ENCODE data around the gene PRKG1. TPM values are rescaled to one million over a fixed set of nuclear protein-coding genes. Genes with fewer than 3 reads are reported as not detected.

Gene PRKG1
- total RNA-seq, 1 experiment from 2014 or later: 0.09 TPM

- CTCF ChIA-PET: no interaction called here
- H3K4me3 Mint-ChIP-seq (ENCODE audit: unreplicated experiment): no peak overlapping the region
- no peak for TF ChIP-seq CTCF (IDR thresholded peaks at IDR 0.05; ENCODE audit: insufficient read depth in 1 of 2, low read depth in 1 of 2, low read length in 1 of 2, severe bottlenecking in 1 of 2, unreplicated experiment in 1 of 2)
- Histone ChIP-seq H3K4me1 (no peaks in the 10 kb centered on the region; the same call in 1 of the 2 replicates), H3K4me3 (ENCODE audit: low read depth, low read length) (no peak overlapping the region), H3K27me3 (replicated peaks; ENCODE audit: control insufficient read depth, insufficient read depth, low read length) (no peaks in the 10 kb centered on the region), H3K36me3 (ENCODE audit: control insufficient read depth, insufficient read depth, low read length) (no peaks in the 10 kb centered on the region), H3K9me3 (no peaks in the 10 kb centered on the region)
- H3K9me3 Mint-ChIP-seq (ENCODE audit: unreplicated experiment): peaks cover 2% of the 10 kb centered on the region
- POLR2A ChIA-PET: no interaction called here
- no TSS peak for BruUV-seq (replicated peaks)
- intact Hi-C loops (cut with micrococcal nuclease; ENCODE audit: unreplicated experiment): no loop called here
- H3K36me3 Mint-ChIP-seq (ENCODE audit: insufficient read depth, unreplicated experiment): no peaks in the 10 kb centered on the region
- no peak overlapping the region for H3K27ac Mint-ChIP-seq (ENCODE audit: unreplicated experiment)
- no peaks in the 10 kb centered on the region for H3K4me1 Mint-ChIP-seq (ENCODE audit: low read depth, unreplicated experiment)
- no peak for DNase-seq
- H3K27me3 Mint-ChIP-seq (ENCODE audit: insufficient read depth, unreplicated experiment): no peaks in the 10 kb centered on the region
Observed at GRCh38 chr10:51760864-51761640, 686.8 kb downstream of the PRKG1 start.

- no peak overlapping the region for H3K27ac Mint-ChIP-seq (ENCODE audit: unreplicated experiment)
- H3K4me1 Mint-ChIP-seq (ENCODE audit: low read depth, unreplicated experiment): no peaks in the 10 kb centered on the region
- H3K36me3 Mint-ChIP-seq (ENCODE audit: insufficient read depth, unreplicated experiment): no peaks in the 10 kb centered on the region
- H3K27me3 ChIP-seq (replicated peaks; ENCODE audit: control insufficient read depth, insufficient read depth, low read length): no peaks in the 10 kb centered on the region
- no peak overlapping the region for H3K4me3 Mint-ChIP-seq (ENCODE audit: unreplicated experiment)
- ChIA-PET CTCF (no interaction called here), POLR2A (no interaction called here)
- DNase-seq: no peak
- H3K36me3 ChIP-seq (ENCODE audit: control insufficient read depth, insufficient read depth, low read length): no peaks in the 10 kb centered on the region
- intact Hi-C loops (cut with micrococcal nuclease; ENCODE audit: unreplicated experiment): no loop called here
- no peaks in the 10 kb centered on the region for H3K27me3 Mint-ChIP-seq (ENCODE audit: insufficient read depth, unreplicated experiment)
- TF ChIP-seq CTCF (IDR thresholded peaks at IDR 0.05; ENCODE audit: insufficient read depth in 1 of 2, low read depth in 1 of 2, low read length in 1 of 2, severe bottlenecking in 1 of 2, unreplicated experiment in 1 of 2): no peak
- H3K4me1 ChIP-seq: no peaks in the 10 kb centered on the region; the same call in 1 of the 2 replicates
- H3K9me3 ChIP-seq: no peaks in the 10 kb centered on the region
- no TSS peak for BruUV-seq (replicated peaks)
- no peak overlapping the region for H3K4me3 ChIP-seq (ENCODE audit: low read depth, low read length)
- peaks cover 14% of the 10 kb centered on the region for H3K9me3 Mint-ChIP-seq (ENCODE audit: unreplicated experiment)
Observed at GRCh38 chr10:51763746-51764145, 689.5 kb downstream of the PRKG1 start.

- DNase-seq: no peak
- intact Hi-C loops (cut with micrococcal nuclease; ENCODE audit: unreplicated experiment): no loop called here
- Mint-ChIP-seq H3K27ac (ENCODE audit: unreplicated experiment) (no peak overlapping the region), H3K4me3 (ENCODE audit: unreplicated experiment) (no peak overlapping the region), H3K27me3 (ENCODE audit: insufficient read depth, unreplicated experiment) (no peaks in the 10 kb centered on the region), H3K9me3 (ENCODE audit: unreplicated experiment) (peaks cover 14% of the 10 kb centered on the region), H3K4me1 (ENCODE audit: low read depth, unreplicated experiment) (no peaks in the 10 kb centered on the region), H3K36me3 (ENCODE audit: insufficient read depth, unreplicated experiment) (no peaks in the 10 kb centered on the region)
- no peak overlapping the region for H3K4me3 ChIP-seq (ENCODE audit: low read depth, low read length)
- H3K9me3 ChIP-seq: no peaks in the 10 kb centered on the region
- ChIA-PET CTCF (no interaction called here), POLR2A (no interaction called here)
- H3K27me3 ChIP-seq (replicated peaks; ENCODE audit: control insufficient read depth, insufficient read depth, low read length): no peaks in the 10 kb centered on the region
- BruUV-seq (replicated peaks): no TSS peak
- peaks cover under 1% of the 10 kb centered on the region; the same call in 1 of the 2 replicates for H3K4me1 ChIP-seq
- H3K36me3 ChIP-seq (ENCODE audit: control insufficient read depth, insufficient read depth, low read length): no peaks in the 10 kb centered on the region
- no peak for TF ChIP-seq CTCF (IDR thresholded peaks at IDR 0.05; ENCODE audit: insufficient read depth in 1 of 2, low read depth in 1 of 2, low read length in 1 of 2, severe bottlenecking in 1 of 2, unreplicated experiment in 1 of 2)
Observed at GRCh38 chr10:51765284-51765971, 691.1 kb downstream of the PRKG1 start.

Measured in Caco-2 (cell line).